ENCODE measurements around the gene POLR3C. TPM values are rescaled to one million over a fixed set of nuclear protein-coding genes. Genes with fewer than 3 reads are reported as not detected.

Gene POLR3C
- total RNA-seq, 1 experiment from 2014 or later = 14.8 TPM

Small RNAs within 50 kb of the gene (small RNA-seq; reads per million reads assigned to genes)
- not detected for gene MIR6736

Other genes with a start within 250 kb of the POLR3C start
- gene GPR89A, start 216.2 kb upstream of the POLR3C start, total RNA-seq (2014; rRNA removed; shearing (Covaris generic)) = 14.1 and 19.8 TPM in 2 replicates
- gene PDZK1, start 116.8 kb upstream of the POLR3C start, total RNA-seq (2014; rRNA removed; shearing (Covaris generic)) = 7.9 and 8.2 TPM in 2 replicates
- gene CD160, start 104.7 kb upstream of the POLR3C start, total RNA-seq (2014; rRNA removed; shearing (Covaris generic)) = not detected in 2 replicates
- gene RNF115, start 105 bp upstream of the POLR3C start, total RNA-seq (2014; rRNA removed; shearing (Covaris generic)) = 6.5 and 9.9 TPM in 2 replicates
- 0.63 and 1.6 TPM in 2 replicates for gene NUDT17, start 21.4 kb downstream of the POLR3C start, total RNA-seq (2014; rRNA removed; shearing (Covaris generic))
- gene PIAS3, start 34.9 kb downstream of the POLR3C start, total RNA-seq (2014; rRNA removed; shearing (Covaris generic)) = 15.8 and 25.2 TPM in 2 replicates
- 0.29 and 0.46 TPM in 2 replicates for gene ANKRD35, start 61.7 kb downstream of the POLR3C start, total RNA-seq (2014; rRNA removed; shearing (Covaris generic))
- 0.08 and 0.10 TPM in 2 replicates for gene ITGA10, start 85.8 kb downstream of the POLR3C start, total RNA-seq (2014; rRNA removed; shearing (Covaris generic))
- 10.5 and 11.1 TPM in 2 replicates for gene PEX11B, start 94.5 kb downstream of the POLR3C start, total RNA-seq (2014; rRNA removed; shearing (Covaris generic))
- 88.3 and 93.5 TPM in 2 replicates for gene RBM8A, start 103.3 kb downstream of the POLR3C start, total RNA-seq (2014; rRNA removed; shearing (Covaris generic))
- gene LIX1L, start 133.8 kb downstream of the POLR3C start, total RNA-seq (2014; rRNA removed; shearing (Covaris generic)) = 2.5 and 3.0 TPM in 2 replicates
- gene ANKRD34A, start 140.4 kb downstream of the POLR3C start, total RNA-seq (2014; rRNA removed; shearing (Covaris generic)) = 0.20 and 1.9 TPM in 2 replicates
- gene POLR3GL, start 140.5 kb downstream of the POLR3C start, total RNA-seq (2014; rRNA removed; shearing (Covaris generic)) = 7.1 and 7.4 TPM in 2 replicates
- gene TXNIP, start 172.4 kb downstream of the POLR3C start, total RNA-seq (2014; rRNA removed; shearing (Covaris generic)) = 30.1 and 46.6 TPM in 2 replicates
- gene HJV, start 197.5 kb downstream of the POLR3C start, total RNA-seq (2014; rRNA removed; shearing (Covaris generic)) = not detected in 2 replicates

All from HT-29 (cell line).